ENCODE data around the gene SNORC. TPM values are rescaled to one million over a fixed set of nuclear protein-coding genes. Genes with fewer than 3 reads are reported as not detected.

The SNORC gene
- total RNA-seq, 1 experiment from 2014 or later = 4.3 TPM

DNA sequence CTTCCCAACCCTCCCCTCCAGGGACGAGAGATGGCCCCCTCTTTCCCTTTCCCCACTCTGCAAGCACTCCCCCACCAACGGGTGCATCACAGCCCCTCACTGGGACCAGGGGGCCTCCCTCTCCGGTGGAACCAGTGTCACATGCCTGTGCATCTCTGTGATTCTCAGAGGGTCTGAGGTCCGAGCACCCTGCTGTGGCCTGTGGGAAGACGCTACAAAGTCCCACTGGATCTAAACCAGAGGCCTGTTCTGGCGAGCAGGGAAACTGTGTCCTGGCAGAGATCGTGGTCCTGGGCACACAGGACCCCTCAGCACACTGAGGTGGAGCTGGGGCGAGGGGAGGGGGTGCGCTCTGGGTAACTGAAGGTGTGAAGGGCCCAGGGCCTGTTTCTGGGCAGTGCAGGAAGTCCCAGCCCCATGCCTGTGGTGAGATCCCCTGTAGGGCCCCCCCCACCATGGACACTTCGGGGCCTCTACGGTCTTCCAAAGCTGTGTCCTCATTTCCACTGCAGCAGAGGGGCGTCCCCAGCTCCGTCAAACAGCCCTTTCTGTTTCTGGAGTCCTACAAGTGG lies 8.0 kb downstream of the SNORC start:
- Histone ChIP-seq H3K27me3 (replicated peaks; ENCODE audit: control insufficient read depth, insufficient read depth, low read length) (no peaks in the 10 kb centered on the region), H3K4me1 (0 out of 2 replicates have a peak, but pooled peaks cover 9% of the 10 kb centered on the region), H3K9me3 (no peaks in the 10 kb centered on the region), H3K4me3 (ENCODE audit: low read depth, low read length) (no peak overlapping the region), H3K36me3 (ENCODE audit: control insufficient read depth, insufficient read depth, low read length) (no peaks in the 10 kb centered on the region)
- intact Hi-C loops (cut with micrococcal nuclease; ENCODE audit: unreplicated experiment) = no loop called here
- Mint-ChIP-seq H3K36me3 (ENCODE audit: insufficient read depth, unreplicated experiment) (peaks cover 6% of the 10 kb centered on the region), H3K9me3 (ENCODE audit: unreplicated experiment) (no peaks in the 10 kb centered on the region), H3K27ac (ENCODE audit: unreplicated experiment) (no peak overlapping the region), H3K4me1 (ENCODE audit: low read depth, unreplicated experiment) (no peaks in the 10 kb centered on the region), H3K4me3 (ENCODE audit: unreplicated experiment) (no peak overlapping the region), H3K27me3 (ENCODE audit: insufficient read depth, unreplicated experiment) (no peaks in the 10 kb centered on the region)
- DNase-seq = no peak
- no TSS peak for BruUV-seq (replicated peaks)
- POLR2A ChIA-PET = no interaction called here
- no peak for TF ChIP-seq CTCF (IDR thresholded peaks at IDR 0.05; ENCODE audit: insufficient read depth in 1 of 2, low read depth in 1 of 2, low read length in 1 of 2, severe bottlenecking in 1 of 2, unreplicated experiment in 1 of 2)
- CTCF ChIA-PET = no interaction called here

DNA sequence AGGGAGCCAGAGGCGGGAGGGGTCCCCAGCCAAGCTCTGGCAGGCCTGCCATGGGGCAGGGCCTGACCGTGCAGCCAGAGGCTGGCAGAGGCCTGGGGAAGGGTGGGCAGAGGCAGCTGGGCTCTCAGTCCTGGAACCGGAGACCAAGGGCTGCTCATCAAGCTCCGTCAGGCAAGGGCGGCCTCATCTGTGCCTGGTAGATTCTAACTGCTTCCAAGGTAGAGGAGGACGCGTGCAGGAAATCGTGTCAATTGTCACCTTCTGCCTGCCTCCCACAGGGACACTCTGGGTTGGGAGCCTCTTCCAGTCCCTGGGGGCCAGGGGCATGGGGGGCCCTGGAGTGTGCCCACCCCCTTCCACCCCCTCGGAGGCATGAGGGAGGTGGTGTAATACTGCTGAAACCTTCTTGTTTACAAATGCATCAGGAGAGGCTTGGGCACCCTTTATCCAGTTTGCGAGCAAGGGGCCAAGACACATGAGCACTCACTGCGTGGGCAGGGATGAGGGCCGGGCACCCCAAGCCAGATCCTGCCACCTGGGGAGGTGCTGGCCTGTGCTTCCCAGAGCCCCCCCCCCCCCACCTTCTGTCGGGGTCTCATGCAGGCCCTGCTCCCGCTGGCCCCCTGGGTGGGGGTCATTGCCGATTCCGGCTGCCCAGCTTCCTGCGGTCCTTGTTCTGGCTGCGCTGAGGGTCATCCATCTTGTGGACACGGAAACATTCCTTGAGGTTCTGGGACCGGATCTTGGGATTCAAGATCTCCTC lies 9.0 kb downstream of the SNORC start:
- CTCF ChIA-PET = no interaction called here
- POLR2A ChIA-PET = no interaction called here
- intact Hi-C loops (cut with micrococcal nuclease; ENCODE audit: unreplicated experiment) = no loop called here

More for the DNA sequence above, 9.0 kb downstream of the SNORC start:
- Histone ChIP-seq H3K27me3 (replicated peaks; ENCODE audit: control insufficient read depth, insufficient read depth, low read length) (no peaks in the 10 kb centered on the region), H3K36me3 (ENCODE audit: control insufficient read depth, insufficient read depth, low read length) (no peaks in the 10 kb centered on the region), H3K4me3 (ENCODE audit: low read depth, low read length) (no peak overlapping the region), H3K9me3 (no peaks in the 10 kb centered on the region), H3K4me1 (0 out of 2 replicates have a peak, but pooled peaks cover 3% of the 10 kb centered on the region)
- Mint-ChIP-seq H3K9me3 (ENCODE audit: unreplicated experiment) (no peaks in the 10 kb centered on the region), H3K4me3 (ENCODE audit: unreplicated experiment) (no peak overlapping the region), H3K27me3 (ENCODE audit: insufficient read depth, unreplicated experiment) (no peaks in the 10 kb centered on the region), H3K4me1 (ENCODE audit: low read depth, unreplicated experiment) (no peaks in the 10 kb centered on the region), H3K36me3 (ENCODE audit: insufficient read depth, unreplicated experiment) (peaks cover 6% of the 10 kb centered on the region), H3K27ac (ENCODE audit: unreplicated experiment) (no peak overlapping the region)
- DNase-seq = no peak
- no TSS peak for BruUV-seq (replicated peaks)
- no peak for TF ChIP-seq CTCF (IDR thresholded peaks at IDR 0.05; ENCODE audit: insufficient read depth in 1 of 2, low read depth in 1 of 2, low read length in 1 of 2, severe bottlenecking in 1 of 2, unreplicated experiment in 1 of 2)
